Fibroblast of lung (primary cell): ENCODE measurements around the gene TJP1.

ENCODE experiments used
- EZH2 ChIP-seq: IDR thresholded peaks from 2 replicates; pipeline ENCODE4 v1.5.1; 2012; ENCODE audit warnings: low read length, control low read depth, mild to moderate bottlenecking; ENCODE audit errors: missing control alignments
- TF ChIP-seq, protein P1 (sequence below), 2 donors: IDR thresholded peaks in 1 of 2; conservative IDR thresholded peaks in 1 of 2; 1 replicate in 1 of 2; 2 replicates in 1 of 2; pipeline ENCODE4 v1.5.1; 2011 to 2012; ENCODE audit warnings: low read length in 2 of 2, control low read depth in 1 of 2, inconsistent platforms in 1 of 2, low read depth in 1 of 2, mild to moderate bottlenecking in 1 of 2

GRCh38 chr15:29682781-29683180, 139.5 kb downstream of the TJP1 start:
- TF ChIP-seq, protein P1, sequence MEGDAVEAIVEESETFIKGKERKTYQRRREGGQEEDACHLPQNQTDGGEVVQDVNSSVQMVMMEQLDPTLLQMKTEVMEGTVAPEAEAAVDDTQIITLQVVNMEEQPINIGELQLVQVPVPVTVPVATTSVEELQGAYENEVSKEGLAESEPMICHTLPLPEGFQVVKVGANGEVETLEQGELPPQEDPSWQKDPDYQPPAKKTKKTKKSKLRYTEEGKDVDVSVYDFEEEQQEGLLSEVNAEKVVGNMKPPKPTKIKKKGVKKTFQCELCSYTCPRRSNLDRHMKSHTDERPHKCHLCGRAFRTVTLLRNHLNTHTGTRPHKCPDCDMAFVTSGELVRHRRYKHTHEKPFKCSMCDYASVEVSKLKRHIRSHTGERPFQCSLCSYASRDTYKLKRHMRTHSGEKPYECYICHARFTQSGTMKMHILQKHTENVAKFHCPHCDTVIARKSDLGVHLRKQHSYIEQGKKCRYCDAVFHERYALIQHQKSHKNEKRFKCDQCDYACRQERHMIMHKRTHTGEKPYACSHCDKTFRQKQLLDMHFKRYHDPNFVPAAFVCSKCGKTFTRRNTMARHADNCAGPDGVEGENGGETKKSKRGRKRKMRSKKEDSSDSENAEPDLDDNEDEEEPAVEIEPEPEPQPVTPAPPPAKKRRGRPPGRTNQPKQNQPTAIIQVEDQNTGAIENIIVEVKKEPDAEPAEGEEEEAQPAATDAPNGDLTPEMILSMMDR (conservative IDR thresholded peaks at IDR 0.05 in 1 of 2, IDR thresholded peaks at IDR 0.05 in 1 of 2; ENCODE audit: low read depth in 1 of 2, low read length in 2 of 2), result no peak
- no peak for TF ChIP-seq EZH2
